ENCODE results near the gene BLVRA.

DNA sequence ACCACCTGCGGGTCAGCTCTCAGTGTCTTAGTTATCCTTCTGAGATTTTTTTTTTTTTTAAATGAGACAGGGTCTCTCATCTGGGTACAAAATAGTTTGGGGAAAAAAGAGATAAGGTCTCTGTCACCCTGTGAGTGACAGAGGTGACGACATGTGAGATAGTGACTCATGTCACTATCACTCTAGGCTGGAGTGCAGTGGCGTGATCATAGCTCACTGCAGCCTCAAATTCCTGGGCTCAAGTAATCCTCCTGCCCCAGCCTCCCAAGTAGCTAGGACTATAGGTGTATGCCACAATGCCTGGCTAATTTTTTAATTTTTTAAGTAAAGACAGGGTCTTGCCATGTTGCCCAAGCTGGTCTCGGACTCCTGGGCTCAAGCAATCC lies 10.4 kb downstream of the BLVRA start:
- no peak for TF ChIP-seq EZH2phosphoT487 (IDR thresholded peaks at IDR 0.05; ENCODE audit: borderline replicate concordance, low read depth, low read length)
- TF ChIP-seq, protein P1, sequence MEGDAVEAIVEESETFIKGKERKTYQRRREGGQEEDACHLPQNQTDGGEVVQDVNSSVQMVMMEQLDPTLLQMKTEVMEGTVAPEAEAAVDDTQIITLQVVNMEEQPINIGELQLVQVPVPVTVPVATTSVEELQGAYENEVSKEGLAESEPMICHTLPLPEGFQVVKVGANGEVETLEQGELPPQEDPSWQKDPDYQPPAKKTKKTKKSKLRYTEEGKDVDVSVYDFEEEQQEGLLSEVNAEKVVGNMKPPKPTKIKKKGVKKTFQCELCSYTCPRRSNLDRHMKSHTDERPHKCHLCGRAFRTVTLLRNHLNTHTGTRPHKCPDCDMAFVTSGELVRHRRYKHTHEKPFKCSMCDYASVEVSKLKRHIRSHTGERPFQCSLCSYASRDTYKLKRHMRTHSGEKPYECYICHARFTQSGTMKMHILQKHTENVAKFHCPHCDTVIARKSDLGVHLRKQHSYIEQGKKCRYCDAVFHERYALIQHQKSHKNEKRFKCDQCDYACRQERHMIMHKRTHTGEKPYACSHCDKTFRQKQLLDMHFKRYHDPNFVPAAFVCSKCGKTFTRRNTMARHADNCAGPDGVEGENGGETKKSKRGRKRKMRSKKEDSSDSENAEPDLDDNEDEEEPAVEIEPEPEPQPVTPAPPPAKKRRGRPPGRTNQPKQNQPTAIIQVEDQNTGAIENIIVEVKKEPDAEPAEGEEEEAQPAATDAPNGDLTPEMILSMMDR (conservative IDR thresholded peaks at IDR 0.05; ENCODE audit: low read length), result no peak

Data from OCI-LY7 (cell line).